GM19328 (cell line): ENCODE results near the gene TPGS1.

Experiments used
- ATAC-seq: cut with Tn5 transposase; IDR thresholded peaks from one replicate; pipeline ENCODE4 v1.9.1; 2021; ENCODE audit warnings: mild to moderate bottlenecking, moderate library complexity; ENCODE audit not compliant: unreplicated experiment

The TPGS1 gene

DNA sequence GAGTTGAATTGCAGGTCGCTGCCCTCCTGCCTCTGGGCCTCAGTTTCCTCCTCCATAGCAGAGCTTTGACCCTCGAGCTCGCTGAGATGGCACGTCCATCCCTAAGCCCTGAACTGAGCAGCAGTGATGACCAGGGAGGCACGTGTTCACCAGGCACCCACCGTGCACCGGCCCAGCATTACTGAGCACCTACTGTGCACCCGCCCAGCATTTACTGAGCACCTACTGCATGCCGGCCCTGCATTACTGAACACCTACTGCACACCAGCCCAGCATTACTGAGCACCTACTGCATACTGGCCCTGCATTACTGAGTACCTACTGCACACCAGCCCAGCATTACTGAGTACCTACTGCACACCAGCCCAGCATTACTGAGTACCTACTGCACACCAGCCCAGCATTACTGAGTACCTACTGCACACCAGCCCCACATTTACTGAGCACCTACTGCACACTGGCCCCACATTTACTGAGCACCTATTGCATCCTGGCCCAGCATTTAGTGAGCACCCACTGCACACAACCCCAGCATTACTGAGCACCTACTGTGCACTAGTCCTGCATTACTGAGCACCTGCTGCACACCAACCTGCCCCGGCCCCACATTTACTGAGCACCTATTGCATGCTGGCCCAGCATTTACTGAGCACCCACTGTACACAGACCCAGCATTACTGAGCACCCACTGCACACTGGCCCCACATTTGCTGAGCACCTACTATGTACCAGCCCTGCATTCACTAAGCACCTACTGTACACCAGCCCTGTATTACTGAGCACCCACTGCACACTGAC is 6.3 kb downstream of the TPGS1 start:
- ATAC-seq, result no peak

DNA sequence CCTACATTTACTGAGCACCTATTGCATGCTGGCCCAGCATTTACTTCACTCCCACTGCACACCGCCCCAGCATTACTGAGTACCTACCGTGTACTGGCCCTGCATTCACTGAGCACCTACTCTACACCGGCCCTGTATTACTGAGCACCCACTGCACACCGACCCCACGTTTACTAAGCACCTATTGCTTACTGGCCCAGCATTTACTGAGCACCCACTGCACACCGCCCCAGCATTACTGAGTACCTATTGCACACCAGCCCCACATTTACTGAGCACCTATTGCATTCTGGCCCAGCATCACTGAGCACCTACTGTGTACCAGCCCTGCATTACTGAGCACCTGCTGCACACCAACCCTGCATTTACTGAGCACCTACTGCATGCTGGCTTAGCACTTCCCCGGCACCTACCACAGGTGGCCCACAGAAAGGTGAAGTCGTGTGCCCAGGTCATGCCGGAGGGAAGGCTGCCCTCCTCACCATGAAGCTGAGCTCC is 6.9 kb downstream of the TPGS1 start:
- no peak for ATAC-seq

DNA sequence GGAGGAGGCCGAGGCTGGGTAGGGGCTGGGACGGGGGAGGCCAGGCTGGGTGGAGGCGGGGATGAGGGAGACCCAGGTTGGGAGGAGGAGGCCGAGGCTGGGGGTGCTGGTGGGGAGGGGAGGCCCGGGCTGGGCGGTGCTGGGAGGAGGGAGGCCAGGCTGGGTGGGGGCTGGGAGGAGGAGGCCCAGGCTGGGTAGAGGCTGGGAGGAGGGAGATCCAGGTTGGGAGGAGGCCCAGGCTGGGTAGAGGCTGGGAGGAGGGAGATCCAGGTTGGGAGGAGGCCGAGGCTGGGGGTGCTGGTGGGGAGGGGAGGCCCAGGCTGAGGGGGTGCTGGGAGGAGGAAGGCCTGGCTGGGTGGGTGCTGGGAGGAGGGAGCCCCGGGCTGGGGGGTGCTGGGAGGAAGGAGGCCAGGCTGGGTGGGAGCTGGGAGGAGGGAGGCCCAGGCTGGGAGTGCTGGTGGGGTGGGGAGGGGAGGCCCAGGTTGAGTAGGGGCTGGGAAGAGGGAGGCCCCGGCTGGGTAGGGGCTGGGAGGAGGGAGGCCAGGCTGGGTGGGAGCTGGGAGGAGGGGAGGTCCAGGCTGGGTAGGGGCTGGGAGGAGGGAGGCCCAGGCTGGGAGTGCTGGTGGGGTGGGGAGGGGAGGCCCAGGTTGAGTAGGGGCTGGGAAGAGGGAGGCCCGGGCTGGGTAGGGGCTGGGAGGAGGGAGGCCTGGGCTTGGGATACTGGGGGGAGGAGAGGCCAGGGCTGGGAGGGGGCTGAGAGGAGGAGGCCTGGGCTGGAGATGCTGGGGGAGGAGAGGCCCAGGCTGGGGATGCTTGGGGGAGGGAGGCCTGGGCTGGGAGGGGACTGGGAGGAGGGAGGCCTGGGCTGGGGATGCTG is 10.7 kb downstream of the TPGS1 start:
- no peak for ATAC-seq

DNA sequence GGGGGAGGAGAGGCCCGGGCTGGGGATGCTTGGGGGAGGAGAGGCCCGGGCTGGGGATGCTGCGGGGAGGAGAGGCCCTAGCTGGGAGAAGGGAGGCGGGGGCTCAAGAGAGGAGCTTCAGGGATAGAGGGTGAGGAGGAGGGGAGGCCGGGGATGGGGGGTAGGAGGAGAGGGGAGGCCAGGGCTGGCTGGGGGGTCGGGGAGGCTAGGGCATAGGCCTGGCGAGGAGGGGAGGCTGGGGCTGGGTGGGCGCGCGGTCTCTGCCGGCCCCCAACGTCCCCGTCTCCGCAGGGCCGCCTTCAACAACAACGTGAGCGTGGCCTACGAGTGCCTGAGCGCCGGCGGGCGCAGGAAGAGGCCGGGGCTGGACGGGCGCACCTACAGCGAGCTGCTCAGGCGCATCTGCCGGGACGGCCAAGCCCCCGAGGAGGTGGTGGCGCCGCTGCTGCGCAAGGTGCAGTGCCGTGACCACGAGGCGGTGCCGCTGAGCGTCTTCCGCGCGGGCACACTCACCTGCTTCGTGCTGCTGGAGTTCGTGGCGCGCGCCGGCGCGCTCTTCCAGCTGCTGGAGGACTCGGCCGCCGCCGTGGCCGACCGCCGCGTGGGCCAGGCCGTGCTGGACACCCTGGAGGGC is 11.4 kb downstream of the TPGS1 start:
- no peak for ATAC-seq

DNA sequence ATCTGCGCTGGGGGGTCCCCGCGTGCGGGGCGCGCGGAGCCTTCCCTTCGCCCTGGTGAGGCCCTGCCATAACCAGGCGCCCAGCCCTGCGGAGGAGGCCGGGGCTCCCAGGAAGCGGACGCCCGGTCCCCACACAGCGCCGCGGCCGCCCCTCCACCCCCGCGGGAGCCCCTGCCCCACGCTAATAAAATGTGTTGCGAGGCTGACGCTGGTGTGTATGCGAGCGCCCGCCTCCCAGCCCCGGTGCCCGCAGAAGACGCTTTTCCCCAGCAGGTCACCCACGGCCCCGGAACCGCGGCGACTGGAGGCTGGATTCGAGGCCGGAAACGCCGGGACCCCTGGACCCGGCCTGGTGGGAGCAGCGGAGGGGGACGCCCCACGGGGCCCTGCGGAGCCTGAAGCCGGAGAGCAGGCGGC is 12.2 kb downstream of the TPGS1 start:
- ATAC-seq, result no peak

DNA sequence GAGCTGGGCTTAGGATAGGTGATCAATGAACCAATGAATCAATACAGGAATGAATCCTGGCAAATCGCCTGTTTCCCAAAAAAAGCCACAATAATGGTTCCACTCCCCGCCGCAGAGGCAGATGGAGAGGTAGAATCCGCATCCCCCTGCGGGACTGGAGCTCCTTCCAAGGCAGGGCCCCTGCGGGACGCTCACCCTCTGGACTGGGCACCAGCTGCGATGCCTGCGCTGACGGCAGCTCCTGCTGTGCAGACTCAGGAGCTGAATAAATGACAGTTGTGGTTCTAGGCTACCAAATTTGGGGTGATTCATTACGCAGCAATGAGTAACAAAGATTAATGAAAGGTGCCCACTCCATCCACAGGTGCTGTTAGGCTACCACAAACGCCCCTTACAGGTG is 15.4 kb downstream of the TPGS1 start:
- no peak for ATAC-seq

DNA sequence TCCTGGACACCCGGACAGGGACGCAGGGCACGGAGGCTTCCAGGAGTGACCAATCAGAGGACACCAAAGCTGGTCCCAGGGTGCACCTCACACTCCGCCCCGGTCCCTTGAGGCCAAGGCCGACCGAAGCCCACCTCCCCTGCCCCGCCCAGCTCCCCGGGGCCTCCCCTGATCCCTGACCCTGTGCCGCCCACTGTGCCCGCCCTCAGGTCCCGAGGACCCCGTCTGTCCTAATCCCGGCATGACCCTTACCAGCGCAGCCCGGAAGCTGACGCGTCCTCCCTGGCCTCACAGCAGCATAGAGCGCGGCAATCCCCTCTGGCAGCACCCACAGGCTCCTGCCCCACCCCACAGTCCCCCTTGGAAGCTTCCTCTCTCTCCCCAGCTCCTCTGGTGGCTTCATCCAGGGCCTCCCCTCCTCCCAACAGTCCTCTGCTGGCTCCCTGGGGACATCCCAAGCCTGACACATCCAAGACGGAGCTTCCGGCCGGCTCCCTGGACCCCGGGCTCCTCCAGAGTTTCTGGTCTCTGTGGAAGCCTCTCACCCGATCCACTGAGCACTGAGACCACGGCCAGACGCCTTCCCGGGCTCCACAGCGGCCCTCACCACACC is 16.9 kb downstream of the TPGS1 start:
- no peak for ATAC-seq

DNA sequence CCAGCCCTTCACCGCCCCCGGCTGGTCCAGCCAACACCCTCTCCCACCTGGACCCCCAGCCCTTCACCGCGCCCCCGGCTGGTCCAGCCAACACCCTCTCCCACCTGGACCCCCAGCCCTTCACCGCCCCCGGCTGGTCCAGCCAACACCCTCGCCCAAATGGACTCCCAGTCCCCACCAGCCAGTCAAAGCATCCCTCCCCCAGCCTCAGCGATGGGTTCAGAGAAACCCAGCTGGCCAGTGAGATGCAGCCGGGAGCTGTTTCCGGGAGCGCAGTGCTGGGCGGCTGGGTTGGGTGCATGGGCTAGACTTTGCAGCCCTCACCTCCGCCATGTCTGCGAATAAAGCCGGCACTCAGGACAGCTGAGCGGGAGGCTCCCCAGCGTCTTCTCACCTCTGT is 17.7 kb downstream of the TPGS1 start:
- no peak for ATAC-seq

DNA sequence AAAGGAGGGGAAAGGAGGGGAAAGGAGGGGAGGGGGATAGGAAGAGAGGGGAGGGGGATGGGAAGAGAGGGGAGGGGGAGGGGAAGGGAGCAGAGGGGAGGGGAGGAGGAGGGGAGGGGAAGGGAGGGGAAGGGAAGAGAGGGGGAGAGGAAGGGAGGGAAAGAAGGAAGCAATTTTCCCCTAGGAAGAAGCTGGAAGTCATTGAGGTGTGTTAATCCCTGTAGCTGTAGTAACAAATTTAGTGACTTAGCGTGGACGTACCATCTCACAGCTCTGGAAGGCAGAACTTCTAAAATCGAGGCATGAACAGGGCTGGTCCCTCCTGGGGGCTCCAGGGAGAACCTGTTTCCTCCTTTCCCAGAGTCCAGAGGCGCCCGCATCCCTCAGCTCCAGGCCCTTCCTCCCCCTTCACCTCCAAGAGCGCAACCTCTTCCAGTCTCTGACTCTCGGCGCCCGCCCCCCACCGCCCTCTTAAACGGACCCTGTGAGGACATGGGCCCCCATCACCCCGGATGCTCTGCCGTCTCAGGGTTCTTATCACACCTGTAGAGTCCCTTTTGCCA is 18.6 kb downstream of the TPGS1 start:
- ATAC-seq, result no peak

DNA sequence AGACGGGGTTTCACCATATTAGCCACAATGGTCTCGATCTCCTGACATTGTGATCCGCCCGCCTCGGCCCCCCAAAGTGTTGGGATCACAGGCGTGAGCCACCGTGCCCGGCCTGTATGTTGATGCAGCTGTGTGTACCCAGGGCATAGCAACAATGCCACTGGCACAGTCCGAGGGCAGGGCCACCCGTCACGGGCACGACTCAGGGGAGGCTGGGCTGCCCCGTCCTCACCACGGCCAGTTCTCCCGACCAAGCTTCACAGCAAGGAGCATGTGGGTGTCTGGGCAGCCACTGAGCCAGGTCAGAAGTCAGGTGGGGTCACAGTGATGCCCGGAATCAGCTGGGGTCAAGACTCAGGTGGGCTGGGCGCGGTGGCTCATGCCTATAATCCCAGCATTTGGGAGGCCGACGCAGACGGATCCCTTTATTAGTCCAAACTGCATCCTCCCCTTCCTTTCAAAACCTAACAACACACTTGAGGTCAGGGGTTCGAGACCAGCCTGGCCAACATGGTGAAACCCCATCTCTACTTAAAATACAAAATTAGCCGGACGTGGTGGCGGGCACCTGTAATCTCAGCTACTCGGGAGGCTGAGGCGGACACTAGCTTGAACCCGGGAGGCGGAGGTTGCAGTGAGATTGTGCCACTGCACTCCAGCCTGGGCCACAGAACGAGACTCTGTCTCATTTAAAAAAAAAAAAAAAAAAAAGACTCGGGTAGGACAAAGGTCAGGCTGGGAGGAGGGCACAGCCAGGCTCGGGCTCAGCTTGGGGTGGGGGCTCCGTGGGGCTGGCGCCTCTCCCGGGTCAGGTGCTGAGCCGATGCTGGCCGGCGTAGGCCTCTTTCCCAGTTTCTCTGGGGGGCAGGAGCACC is 23.1 kb downstream of the TPGS1 start:
- ATAC-seq, result no peak

DNA sequence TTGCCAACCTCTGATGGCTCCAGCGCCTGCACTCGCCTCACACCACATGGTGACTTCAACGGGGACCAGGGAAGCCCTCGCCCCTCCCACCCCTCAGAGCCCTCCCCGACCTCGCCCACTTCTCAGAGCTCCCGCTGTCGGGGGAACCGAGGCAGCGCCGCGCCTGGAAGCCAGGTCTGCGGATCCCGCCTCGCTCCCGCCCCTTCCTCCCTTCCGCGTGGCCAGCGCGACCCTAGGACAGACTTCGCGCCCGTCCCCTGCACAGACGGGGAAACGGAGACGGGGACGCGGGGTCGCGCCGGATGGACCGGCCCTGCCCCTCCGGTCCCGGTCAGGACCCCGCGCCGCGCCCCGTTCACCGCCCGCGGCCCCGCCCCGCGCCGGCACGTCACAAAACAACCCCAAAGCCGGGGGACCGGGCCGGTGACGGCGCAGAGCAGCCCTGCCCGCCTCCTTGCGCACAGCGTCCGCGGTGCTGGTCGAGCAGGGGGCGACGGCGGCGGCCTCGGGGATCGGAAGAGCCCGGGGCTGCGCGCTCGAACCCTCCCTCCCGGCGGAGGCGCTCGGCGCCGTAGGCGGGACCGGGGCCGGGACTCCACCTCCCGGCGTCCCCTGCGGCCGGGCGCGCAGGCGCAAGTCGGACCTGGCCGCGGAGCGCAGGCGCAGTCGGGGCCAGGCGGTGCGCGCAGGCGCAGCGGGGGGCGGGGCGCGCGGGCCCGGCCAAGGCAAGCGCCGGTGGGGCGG is 23.9 kb downstream of the TPGS1 start:
- ATAC-seq, result peak; percentile 61

DNA sequence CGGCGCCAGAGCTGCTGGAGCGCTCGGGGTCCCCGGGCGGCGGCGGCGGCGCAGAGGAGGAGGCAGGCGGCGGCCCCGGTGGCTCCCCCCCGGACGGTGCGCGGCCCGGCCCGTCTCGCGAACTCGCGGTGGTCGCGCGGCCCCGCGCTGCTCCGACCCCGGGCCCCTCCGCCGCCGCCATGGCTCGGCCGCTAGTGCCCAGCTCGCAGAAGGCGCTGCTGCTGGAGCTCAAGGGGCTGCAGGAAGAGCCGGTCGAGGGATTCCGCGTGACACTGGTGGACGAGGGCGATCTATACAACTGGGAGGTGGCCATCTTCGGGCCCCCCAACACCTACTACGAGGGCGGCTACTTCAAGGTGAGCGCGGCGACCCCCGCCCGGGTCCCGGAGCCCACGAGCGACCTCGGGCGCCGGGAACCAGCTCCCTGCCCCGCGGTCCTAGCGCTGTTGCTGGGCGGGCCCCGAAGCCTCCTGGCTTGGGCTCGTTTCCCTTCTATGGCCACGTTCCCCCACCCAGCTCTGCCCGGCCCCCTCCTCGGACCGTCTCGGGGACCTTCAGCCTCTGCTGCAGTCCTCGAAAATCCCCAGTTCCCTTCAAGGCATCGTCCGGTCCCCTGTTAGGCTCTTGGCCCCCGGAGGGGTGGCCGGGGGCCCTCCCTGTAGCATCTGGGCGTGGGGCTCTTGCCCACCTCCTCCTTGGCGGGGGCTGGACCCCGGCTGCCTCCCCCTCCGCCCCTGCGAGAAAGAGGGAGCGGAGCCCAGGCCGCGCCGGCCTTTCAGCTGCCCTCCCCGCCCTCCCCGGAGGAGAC is 24.7 kb downstream of the TPGS1 start, which contains the start of gene CDC34:
Gene CDC34 (plus strand): TSS at position 8 of the 808 bp plus-strand sequence. CDS start 172 bp downstream, at position 180.
- no peak for ATAC-seq

DNA sequence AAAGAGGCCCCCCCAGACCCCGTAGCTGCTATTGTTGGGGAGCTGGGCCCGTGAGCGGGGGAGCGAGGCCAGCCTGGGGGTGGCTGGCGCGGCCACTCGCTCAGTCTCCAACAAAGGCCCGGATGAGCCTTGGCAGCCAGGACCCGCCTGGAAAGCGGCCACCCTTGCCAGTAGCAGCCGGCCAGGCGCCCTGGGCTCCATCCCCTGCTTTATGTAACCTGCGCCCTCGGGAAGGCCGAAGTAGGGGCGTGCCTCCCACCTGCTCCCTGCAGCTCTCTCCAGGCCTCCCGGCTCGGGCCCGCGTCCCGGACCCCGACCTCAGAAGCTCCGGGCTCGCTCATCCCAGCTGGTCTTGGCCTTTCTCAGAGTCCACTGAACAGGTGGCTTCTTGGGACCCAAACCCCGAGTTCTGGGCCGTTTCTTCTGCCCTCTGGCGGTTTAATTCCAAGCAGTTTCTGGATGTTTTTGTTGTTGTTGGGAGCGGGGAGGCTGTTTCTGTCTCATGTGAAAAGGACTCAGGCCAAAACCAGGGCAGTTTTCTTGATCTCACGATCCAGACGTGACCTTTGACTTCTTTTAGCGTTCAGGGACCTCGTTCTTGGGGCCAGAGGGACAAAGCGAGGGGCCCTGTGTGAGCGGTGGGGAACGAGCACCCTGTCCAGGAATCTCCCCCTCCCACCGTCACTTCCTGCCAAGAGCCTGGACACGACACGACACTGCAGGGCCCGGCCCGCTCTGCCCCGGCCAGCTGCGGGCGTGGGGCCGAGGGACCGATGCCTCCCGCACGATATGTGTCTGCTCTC is 25.5 kb downstream of the TPGS1 start:
- ATAC-seq, result no peak

DNA sequence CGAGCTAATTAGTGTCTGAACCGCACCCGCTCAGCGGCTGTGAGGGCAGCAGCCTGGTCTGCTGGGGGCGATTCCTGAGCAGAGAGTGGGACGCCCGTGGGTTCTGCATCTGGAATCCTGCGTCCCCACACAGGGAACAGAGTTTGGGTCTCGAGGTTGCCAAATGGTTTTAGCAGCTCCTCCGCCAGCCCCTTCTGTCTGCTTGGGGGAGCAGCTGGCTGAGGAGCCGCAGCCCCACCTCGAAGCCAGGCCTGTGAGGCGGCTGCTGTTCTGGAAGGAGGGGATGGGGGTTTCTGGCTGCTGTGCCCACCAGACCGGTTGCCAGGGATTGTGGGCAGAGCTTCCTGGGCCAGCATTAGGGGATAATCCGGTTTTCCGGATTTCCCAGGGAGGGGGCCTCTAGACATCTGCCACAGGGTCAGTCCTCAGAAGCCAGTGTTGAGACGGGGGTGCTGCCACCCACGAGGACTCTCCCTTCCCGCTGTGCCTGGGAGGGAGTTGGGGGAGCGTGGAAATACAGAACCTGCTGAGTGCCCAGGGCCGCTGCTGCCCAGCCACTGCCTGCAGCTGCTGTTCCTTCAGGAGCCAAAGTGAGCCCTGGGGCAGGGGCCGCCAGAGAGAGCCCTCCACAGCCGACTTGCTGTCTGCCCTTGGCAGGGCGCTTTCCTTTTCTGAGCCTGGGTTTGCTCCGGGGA is 26.2 kb downstream of the TPGS1 start:
- ATAC-seq, result no peak

DNA sequence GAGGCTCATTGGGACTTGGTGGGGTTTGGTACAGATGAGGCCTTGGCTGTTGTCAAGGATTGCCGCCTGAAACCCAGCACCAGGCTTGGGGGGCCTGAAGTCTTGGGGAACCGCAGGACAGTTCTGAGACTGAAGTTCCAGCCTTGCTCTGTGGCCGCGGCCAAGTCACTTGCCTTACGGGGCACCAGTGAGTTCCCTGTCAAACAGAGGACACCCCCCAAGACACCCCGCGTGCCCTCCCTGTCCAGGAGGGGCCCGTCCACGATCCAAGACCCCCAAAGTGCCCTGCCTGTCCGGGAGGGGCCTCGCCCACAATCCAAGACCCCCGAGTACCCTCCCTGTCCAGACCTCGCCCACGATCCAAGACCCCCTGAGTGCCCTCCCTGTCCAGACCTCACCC is 26.8 kb downstream of the TPGS1 start:
- no peak for ATAC-seq

DNA sequence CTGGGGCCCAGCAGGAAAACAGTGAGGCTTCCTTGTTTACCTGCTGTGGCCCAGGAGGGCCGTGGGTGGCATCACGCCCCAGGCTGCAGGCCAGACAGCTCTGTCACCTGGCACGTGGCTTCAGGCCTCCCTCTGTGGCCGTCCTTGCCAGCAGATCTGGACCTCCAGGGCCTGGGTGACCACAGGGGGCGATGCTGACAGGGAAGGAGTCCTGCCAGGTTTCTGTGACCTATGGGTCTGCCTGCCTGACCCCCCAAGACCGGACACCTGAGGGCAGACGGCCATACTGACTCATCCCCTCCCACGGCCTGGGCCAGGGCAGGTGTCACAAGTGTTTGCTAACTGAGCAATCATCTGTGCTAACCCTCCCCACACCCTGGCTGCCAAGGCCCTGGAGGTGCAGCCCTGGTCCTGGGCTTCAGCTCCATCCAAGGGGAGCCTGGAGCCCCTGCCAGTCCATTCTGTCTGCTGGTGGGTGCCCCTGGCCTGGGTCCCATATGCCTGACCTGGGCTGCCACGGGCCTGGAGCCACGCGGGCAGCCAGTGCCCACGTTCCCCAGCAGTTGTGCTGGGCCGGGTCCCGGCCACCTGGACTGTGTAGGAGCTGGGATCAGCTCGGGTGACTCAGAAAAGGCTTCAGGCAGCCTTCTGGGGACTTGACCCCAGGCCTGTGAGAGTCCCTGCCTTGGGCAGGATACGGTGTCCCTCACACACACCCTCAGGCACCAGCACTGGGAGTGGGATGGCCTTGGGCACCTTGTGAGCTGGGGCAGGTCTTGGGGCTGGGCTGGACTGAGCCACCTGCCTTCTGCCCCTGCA is 27.9 kb downstream of the TPGS1 start:
- ATAC-seq, result no peak
